GM12878 (cell line): ENCODE results near the gene FAM163A.

Experiments used
- NRF1 ChIP-seq: conservative IDR thresholded peaks from 2 replicates; pipeline ENCODE4 v1.6.1; 2011; ENCODE audit warnings: mild to moderate bottlenecking, low read depth, low read length, improper control_type of control experiment
- ZNF207 ChIP-seq: fragments of 450-650 bp; IDR thresholded peaks from 2 replicates; pipeline ENCODE4 v1.6.1; 2014; ENCODE audit warnings: antibody characterized with exemption, mild to moderate bottlenecking, borderline replicate concordance
- TF ChIP-seq, protein P1 (sequence below), 3 experiments: IDR thresholded peaks in 2 of 3; conservative IDR thresholded peaks in 1 of 3; 2 replicates each; pipeline ENCODE4 v1.5.1; 2011; ENCODE audit warnings: low read depth in 3 of 3, low read length in 3 of 3, mild to moderate bottlenecking in 3 of 3, control low read depth in 2 of 3, moderate library complexity in 2 of 3, inconsistent platforms in 1 of 3, mixed read lengths in 1 of 3; ENCODE audit not compliant: control insufficient read depth in 2 of 3, insufficient read depth in 1 of 3; ENCODE audit errors: extremely low read depth in 1 of 3

- TF ChIP-seq ZNF207, result no peak
- TF ChIP-seq NRF1, result no peak
- TF ChIP-seq, protein P1, sequence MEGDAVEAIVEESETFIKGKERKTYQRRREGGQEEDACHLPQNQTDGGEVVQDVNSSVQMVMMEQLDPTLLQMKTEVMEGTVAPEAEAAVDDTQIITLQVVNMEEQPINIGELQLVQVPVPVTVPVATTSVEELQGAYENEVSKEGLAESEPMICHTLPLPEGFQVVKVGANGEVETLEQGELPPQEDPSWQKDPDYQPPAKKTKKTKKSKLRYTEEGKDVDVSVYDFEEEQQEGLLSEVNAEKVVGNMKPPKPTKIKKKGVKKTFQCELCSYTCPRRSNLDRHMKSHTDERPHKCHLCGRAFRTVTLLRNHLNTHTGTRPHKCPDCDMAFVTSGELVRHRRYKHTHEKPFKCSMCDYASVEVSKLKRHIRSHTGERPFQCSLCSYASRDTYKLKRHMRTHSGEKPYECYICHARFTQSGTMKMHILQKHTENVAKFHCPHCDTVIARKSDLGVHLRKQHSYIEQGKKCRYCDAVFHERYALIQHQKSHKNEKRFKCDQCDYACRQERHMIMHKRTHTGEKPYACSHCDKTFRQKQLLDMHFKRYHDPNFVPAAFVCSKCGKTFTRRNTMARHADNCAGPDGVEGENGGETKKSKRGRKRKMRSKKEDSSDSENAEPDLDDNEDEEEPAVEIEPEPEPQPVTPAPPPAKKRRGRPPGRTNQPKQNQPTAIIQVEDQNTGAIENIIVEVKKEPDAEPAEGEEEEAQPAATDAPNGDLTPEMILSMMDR (IDR thresholded peaks at IDR 0.05 in 2 of 3, conservative IDR thresholded peaks at IDR 0.05 in 1 of 3; ENCODE audit: control insufficient read depth in 2 of 3, extremely low read depth in 1 of 3, insufficient read depth in 1 of 3, low read depth in 3 of 3, low read length in 3 of 3), result no peak
Measured at GRCh38 chr1:179810367-179810715, 67.2 kb downstream of the FAM163A start.
